Measurements from ENCODE around the gene KLK15. TPM values are rescaled to one million over a fixed set of nuclear protein-coding genes. Genes with fewer than 3 reads are reported as not detected.

Gene KLK15
- total RNA-seq, 1 donor from 2014 or later, result not detected

DNA sequence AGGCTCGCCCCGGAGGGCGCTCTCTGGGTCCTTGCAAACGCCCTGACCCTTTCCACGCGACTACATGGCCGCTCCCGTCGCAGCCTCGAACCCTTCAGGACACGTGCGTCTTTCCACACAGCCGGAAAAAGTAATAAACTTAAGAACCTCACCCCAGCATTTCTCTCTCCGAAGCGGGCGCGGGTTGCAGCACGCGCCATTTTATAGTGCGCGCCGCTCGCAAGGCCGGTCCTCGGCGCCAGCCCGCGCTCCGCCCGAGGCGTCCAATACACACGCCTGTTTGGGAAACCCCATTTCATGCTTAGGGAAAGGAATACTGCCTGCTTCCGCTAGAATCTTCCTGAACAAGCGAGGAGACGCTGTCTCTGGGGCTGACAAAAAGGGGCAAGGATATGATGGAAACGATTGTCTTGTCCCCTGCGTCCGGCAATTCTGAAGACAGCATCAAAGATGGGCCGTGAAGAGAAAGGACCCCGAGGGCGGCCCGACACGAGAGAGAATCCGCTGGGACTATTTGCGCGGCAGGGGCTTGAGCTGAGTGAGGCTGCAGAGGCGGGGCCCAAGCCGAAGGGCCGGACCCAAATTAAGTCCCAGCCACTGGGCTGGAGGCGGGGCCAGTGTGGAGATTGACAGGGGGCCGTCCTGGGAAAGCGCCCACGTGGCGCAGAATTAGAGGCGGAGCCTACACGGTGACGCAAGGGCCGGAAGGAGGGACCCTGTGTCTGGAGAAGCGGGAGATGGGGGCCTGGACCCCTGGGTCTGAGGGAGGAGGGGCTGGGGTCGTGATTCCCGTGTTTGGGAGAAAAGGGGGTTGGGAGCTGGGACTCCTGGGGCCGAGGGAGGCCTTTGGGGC, 28.7 kb downstream of the KLK15 start:
- H3K4me1 Mint-ChIP-seq (ENCODE audit: low read depth), result peaks cover 30% of the 10 kb centered on the region
- DNase-seq (ENCODE audit: low spot score), result peak; percentile 100
- no peaks in the 10 kb centered on the region for H3K9me3 Mint-ChIP-seq (ENCODE audit: low read depth)
- H3K4me3 Mint-ChIP-seq (ENCODE audit: unreplicated experiment), result peak overlapping the region; percentile 99
- H3K36me3 Mint-ChIP-seq (ENCODE audit: low read depth), result peaks cover 10% of the 10 kb centered on the region
- TF ChIP-seq, protein P1, sequence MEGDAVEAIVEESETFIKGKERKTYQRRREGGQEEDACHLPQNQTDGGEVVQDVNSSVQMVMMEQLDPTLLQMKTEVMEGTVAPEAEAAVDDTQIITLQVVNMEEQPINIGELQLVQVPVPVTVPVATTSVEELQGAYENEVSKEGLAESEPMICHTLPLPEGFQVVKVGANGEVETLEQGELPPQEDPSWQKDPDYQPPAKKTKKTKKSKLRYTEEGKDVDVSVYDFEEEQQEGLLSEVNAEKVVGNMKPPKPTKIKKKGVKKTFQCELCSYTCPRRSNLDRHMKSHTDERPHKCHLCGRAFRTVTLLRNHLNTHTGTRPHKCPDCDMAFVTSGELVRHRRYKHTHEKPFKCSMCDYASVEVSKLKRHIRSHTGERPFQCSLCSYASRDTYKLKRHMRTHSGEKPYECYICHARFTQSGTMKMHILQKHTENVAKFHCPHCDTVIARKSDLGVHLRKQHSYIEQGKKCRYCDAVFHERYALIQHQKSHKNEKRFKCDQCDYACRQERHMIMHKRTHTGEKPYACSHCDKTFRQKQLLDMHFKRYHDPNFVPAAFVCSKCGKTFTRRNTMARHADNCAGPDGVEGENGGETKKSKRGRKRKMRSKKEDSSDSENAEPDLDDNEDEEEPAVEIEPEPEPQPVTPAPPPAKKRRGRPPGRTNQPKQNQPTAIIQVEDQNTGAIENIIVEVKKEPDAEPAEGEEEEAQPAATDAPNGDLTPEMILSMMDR (IDR thresholded peaks at IDR 0.05), result peak; percentile 22
- H3K27ac Mint-ChIP-seq (ENCODE audit: unreplicated experiment), result peak overlapping the region; percentile 100
- no peaks in the 10 kb centered on the region for H3K27me3 Mint-ChIP-seq (ENCODE audit: low read depth)

- Mint-ChIP-seq H3K4me3 (ENCODE audit: unreplicated experiment) (peak overlapping the region; percentile 99), H3K36me3 (ENCODE audit: low read depth) (peaks cover 10% of the 10 kb centered on the region), H3K27me3 (ENCODE audit: low read depth) (no peaks in the 10 kb centered on the region), H3K9me3 (ENCODE audit: low read depth) (no peaks in the 10 kb centered on the region), H3K27ac (ENCODE audit: unreplicated experiment) (peak overlapping the region; percentile 100), H3K4me1 (ENCODE audit: low read depth) (peaks cover 30% of the 10 kb centered on the region)
- DNase-seq (ENCODE audit: low spot score), result no peak
- TF ChIP-seq, protein P1 (IDR thresholded peaks at IDR 0.05), result no peak
Measured at GRCh38 chr19:50803633-50804419, 29.5 kb downstream of the KLK15 start.

DNA sequence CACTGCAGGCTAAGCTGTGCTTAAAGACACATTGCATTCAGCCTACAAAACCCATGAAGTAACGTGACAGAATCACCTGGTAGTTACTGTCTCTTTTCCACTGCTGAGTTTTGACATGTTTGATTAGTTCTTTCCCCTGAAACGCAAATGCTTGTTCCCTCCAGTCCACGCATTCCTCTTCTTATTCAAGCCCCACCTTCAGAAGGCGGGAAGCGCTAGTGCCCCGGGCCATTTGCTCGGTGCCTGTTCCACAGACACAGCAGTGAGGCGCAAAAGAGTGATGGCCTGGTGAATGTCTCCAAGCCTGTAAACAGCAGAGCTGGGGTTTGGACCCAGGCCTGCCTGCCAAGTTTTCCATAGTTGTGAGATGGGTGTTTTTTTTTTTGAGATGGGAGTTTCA, 32.3 kb downstream of the KLK15 start:
- no peak for DNase-seq (ENCODE audit: low spot score)
- H3K36me3 Mint-ChIP-seq (ENCODE audit: low read depth), result peaks cover 18% of the 10 kb centered on the region
- no peak overlapping the region for H3K4me3 Mint-ChIP-seq (ENCODE audit: unreplicated experiment)
- H3K4me1 Mint-ChIP-seq (ENCODE audit: low read depth), result peaks cover 27% of the 10 kb centered on the region
- H3K27ac Mint-ChIP-seq (ENCODE audit: unreplicated experiment), result no peak overlapping the region
- TF ChIP-seq, protein P1 (IDR thresholded peaks at IDR 0.05), result no peak
- no peaks in the 10 kb centered on the region for H3K27me3 Mint-ChIP-seq (ENCODE audit: low read depth)
- H3K9me3 Mint-ChIP-seq (ENCODE audit: low read depth), result no peaks in the 10 kb centered on the region

DNA sequence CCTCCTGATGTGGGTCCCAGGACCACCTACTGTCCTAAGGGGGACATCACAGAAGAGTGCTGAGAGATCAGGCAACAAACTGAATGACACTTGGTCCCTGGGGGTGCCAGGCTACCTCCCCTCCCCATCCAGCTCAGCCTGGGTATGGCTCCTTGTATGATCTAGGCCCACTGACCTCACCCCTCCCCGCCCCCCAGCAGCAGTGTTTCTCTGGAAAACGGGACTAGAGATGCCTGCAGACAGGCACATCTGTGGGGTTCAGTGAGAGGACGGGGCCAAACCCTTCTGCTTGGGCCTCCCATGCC, 33.9 kb downstream of the KLK15 start:
- Mint-ChIP-seq H3K4me1 (ENCODE audit: low read depth) (peaks cover 17% of the 10 kb centered on the region), H3K4me3 (ENCODE audit: unreplicated experiment) (no peak overlapping the region), H3K9me3 (ENCODE audit: low read depth) (no peaks in the 10 kb centered on the region), H3K27ac (ENCODE audit: unreplicated experiment) (no peak overlapping the region), H3K36me3 (ENCODE audit: low read depth) (peaks cover 18% of the 10 kb centered on the region), H3K27me3 (ENCODE audit: low read depth) (no peaks in the 10 kb centered on the region)
- no peak for DNase-seq (ENCODE audit: low spot score)
- TF ChIP-seq, protein P1 (IDR thresholded peaks at IDR 0.05), result no peak

DNA sequence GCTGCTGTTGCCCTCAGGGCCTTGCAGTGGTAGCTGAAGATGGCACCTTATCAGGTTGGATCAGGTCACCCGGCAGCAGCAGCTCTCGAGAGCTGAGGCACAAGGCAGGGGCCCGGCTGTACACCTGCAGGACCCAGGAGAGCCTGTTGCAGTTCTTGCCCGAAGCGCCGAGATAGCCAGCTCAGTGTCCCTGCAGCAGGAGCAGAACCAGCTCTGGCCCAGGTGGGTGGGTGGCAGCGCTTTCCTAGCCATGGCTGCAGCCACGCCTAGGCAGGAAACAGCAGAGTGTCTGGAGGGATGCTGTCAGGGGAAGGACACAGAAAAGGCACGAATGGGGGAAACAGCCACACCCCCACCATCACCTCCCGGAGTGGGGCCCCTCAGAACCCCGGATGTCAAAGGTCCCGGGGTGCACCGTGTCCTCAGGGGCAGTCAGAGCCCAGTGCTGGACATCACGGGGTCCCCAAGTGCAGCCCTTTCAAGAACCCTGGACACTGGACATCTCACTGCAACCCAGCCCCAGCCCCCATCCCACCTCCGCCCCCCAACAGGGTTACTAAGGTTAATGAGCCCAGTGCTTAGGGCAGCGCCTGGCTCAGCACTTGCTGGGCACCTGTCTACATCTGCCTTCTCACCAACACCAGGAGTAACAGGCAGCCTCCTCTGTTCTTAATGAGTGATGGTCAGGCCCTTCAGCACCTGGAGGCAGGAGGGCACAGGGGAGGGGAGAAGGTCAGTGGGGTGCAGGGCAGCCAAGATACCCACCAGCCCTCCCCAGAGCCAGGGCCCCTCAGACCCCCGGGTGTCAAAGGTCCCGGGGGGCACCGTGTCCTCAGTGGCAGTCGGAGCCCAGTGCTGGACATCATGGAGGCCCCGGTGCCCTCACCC, 34.5 kb downstream of the KLK15 start:
- H3K9me3 Mint-ChIP-seq (ENCODE audit: low read depth), result no peaks in the 10 kb centered on the region

More for the DNA sequence above, 34.5 kb downstream of the KLK15 start:
- no peak overlapping the region for H3K27ac Mint-ChIP-seq (ENCODE audit: unreplicated experiment)
- no peak for DNase-seq (ENCODE audit: low spot score)
- TF ChIP-seq, protein P1 (IDR thresholded peaks at IDR 0.05), result no peak
- peaks cover 17% of the 10 kb centered on the region for H3K36me3 Mint-ChIP-seq (ENCODE audit: low read depth)
- no peak overlapping the region for H3K4me3 Mint-ChIP-seq (ENCODE audit: unreplicated experiment)
- peaks cover 14% of the 10 kb centered on the region for H3K4me1 Mint-ChIP-seq (ENCODE audit: low read depth)
- H3K27me3 Mint-ChIP-seq (ENCODE audit: low read depth), result no peaks in the 10 kb centered on the region

Measured in chondrocyte (in vitro differentiated cells).